Uterus (tissue), 4 donors: ENCODE results near the gene TMCO4. TPM values are rescaled to one million over a fixed set of nuclear protein-coding genes. Genes with fewer than 3 reads are reported as not detected.

Experiments used
- DNase-seq, 2 donors: peaks; one replicate each; pipeline ENCODE4 v3.0.0-alpha.2; 2019 to 2020
- H3K27ac ChIP-seq, 2 donors: fragments of 200-600 bp; sonication (generic); 1 replicate in 1 of 2; 2 replicates in 1 of 2; pipeline ENCODE4 v1.5.1; 2016 to 2018
- H3K27me3 ChIP-seq, 2 donors: fragments of 200-600 bp; sonication (generic); one replicate each; pipeline ENCODE4 v1.5.1; 2018 to 2019; ENCODE audit warnings: control low read depth in 1 of 2
- H3K36me3 ChIP-seq, 2 donors: fragments of 200-600 bp; sonication (generic); one replicate each; pipeline ENCODE4 v1.5.1; 2019; ENCODE audit warnings: control low read depth in 1 of 2
- H3K4me1 ChIP-seq, 2 donors: fragments of 200-600 bp; sonication (generic); one replicate each; pipeline ENCODE4 v1.5.1; 2018 to 2019; ENCODE audit warnings: control low read depth in 1 of 2
- H3K4me3 ChIP-seq, 2 donors: fragments of 200-600 bp; sonication (generic); 1 replicate in 1 of 2; 2 replicates in 1 of 2; pipeline ENCODE4 v1.5.1; 2018 to 2019; ENCODE audit warnings: mild to moderate bottlenecking in 1 of 2
- H3K9me3 ChIP-seq, 2 donors: fragments of 200-600 bp; sonication (generic); one replicate each; pipeline ENCODE4 v1.5.1; 2019; ENCODE audit warnings: control low read depth in 1 of 2
- POLR2A ChIP-seq, 2 donors: fragments of 450-650 bp; IDR thresholded peaks; one replicate each; pipeline ENCODE4 v1.6.1; 2016; ENCODE audit warnings: antibody characterized with exemption in 2 of 2, mild to moderate bottlenecking in 1 of 2, moderate library complexity in 1 of 2
- intact Hi-C: fragments of 100-400 bp; cut with DNase I; formaldehyde crosslinking; loops from one replicate; pipeline ENCODE4 v1.15.1; 2023; ENCODE audit warnings: low total_unique reads
- total RNA-seq, 4 donors: library from RNA; depleted of rRNA in 3 of 4; stranded (reverse); fragments of >200 nt in 3 of 4; gene quantifications; one replicate each; pipeline versions ENCODE4 v1.1.0 to v1.2.4, GENCODE V29; 2014 to 2023
- TF ChIP-seq, protein P1 (sequence below), 4 experiments: fragments of 200-600 bp in 2 of 4; fragments of 450-650 bp in 2 of 4; sonication (generic) in 2 of 4; IDR thresholded peaks; one replicate each; pipeline ENCODE4 v1.5.1; 2016 to 2019; ENCODE audit warnings: antibody characterized with exemption in 4 of 4, mild to moderate bottlenecking in 2 of 4, moderate library complexity in 1 of 4
- donor health status: DM: yes; HTN: yes; CAD: no.

The TMCO4 gene
- total RNA-seq, 4 donors from 2014 or later: 11.8 to 41.2 (median 21.8) TPM

DNA sequence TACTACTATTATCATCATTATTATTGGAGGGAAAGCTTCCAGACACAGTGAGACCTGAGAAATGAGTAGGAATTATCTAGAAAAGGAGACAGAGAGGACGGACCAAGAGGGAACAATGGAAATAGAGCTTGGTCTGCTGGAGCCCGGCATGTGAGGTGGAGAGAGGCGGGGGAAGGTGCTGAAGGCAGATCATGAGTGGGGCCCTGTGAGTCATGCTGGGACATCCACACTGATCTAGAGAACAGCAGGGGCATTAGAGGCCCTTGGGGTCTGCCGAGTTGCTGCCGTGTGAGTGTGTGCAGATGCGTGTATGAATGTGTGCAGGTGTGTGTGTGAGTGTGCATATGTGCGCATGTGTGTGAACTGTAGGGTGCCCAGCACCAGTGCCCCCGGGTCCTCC lies 65.7 kb downstream of the TMCO4 start:
- intact Hi-C loops: no loop called here
- H3K9me3 ChIP-seq: no peaks in the 10 kb centered on the region
- TF ChIP-seq, protein P1, sequence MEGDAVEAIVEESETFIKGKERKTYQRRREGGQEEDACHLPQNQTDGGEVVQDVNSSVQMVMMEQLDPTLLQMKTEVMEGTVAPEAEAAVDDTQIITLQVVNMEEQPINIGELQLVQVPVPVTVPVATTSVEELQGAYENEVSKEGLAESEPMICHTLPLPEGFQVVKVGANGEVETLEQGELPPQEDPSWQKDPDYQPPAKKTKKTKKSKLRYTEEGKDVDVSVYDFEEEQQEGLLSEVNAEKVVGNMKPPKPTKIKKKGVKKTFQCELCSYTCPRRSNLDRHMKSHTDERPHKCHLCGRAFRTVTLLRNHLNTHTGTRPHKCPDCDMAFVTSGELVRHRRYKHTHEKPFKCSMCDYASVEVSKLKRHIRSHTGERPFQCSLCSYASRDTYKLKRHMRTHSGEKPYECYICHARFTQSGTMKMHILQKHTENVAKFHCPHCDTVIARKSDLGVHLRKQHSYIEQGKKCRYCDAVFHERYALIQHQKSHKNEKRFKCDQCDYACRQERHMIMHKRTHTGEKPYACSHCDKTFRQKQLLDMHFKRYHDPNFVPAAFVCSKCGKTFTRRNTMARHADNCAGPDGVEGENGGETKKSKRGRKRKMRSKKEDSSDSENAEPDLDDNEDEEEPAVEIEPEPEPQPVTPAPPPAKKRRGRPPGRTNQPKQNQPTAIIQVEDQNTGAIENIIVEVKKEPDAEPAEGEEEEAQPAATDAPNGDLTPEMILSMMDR (IDR thresholded peaks at IDR 0.05): no peak
- no peak for TF ChIP-seq POLR2A (IDR thresholded peaks at IDR 0.05)
- no peak overlapping the region for H3K4me3 ChIP-seq
- H3K36me3 ChIP-seq: no peaks in the 10 kb centered on the region
- H3K27ac ChIP-seq: no peak overlapping the region
- peaks cover 0 to 12% of the 10 kb centered on the region in 2 donors for H3K4me1 ChIP-seq
- DNase-seq: no peak
- H3K27me3 ChIP-seq: no peaks in the 10 kb centered on the region

DNA sequence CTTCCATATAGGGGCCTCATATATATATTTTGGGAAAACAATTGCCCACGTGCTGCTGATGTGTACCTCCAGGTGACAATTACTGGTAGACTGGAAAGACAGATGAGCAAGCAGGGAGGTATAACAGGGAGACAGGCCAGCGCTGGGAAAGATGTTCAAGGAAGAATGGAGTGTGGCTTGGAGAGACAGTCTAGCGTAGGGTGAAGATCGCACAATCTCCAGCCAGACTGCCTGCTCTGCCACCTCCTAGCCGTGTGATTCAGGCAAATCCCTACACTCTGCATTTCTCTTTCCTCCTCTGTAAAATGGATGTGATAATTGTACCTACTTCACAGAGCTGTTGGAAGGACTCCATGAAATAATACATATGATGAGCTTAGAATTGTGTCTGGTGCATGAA lies 66.1 kb downstream of the TMCO4 start:
- intact Hi-C loops: no loop called here
- H3K9me3 ChIP-seq: no peaks in the 10 kb centered on the region
- no peak overlapping the region for H3K4me3 ChIP-seq
- no peaks in the 10 kb centered on the region for H3K27me3 ChIP-seq
- H3K27ac ChIP-seq: no peak overlapping the region
- no peak for DNase-seq
- peaks cover 0 to 12% of the 10 kb centered on the region in 2 donors for H3K4me1 ChIP-seq
- no peak for TF ChIP-seq POLR2A (IDR thresholded peaks at IDR 0.05)
- TF ChIP-seq, protein P1 (IDR thresholded peaks at IDR 0.05): no peak
- H3K36me3 ChIP-seq: no peaks in the 10 kb centered on the region

DNA sequence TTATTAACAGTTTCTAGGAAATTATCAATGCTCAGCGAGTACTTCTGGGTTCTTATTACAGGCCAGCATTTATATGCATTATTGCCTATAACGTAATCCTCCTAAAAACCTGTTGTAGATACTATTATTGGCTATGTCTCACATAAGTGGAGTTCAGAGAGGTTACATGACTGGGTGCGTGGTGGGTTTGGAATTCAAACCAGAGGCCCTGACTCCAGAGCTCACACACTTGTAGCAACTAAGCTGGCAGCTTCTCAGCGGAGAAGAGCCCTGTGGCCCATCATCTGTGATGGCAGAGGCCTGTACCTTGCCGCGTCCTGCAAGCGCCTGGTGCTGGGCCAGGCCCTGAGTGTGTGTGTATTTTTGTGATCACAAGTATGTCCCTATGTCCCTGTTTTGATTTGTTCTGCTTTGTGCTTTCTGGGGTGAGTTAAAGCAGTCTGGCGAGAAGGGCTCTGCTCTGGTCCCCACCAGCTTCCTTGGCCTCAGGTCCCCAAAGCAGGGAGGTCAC lies 68.3 kb downstream of the TMCO4 start:
- H3K9me3 ChIP-seq: no peaks in the 10 kb centered on the region
- H3K4me3 ChIP-seq: no peak overlapping the region
- no peaks in the 10 kb centered on the region for H3K36me3 ChIP-seq
- TF ChIP-seq, protein P1 (IDR thresholded peaks at IDR 0.05): no peak
- no peak for TF ChIP-seq POLR2A (IDR thresholded peaks at IDR 0.05)
- H3K27me3 ChIP-seq: no peaks in the 10 kb centered on the region
- H3K4me1 ChIP-seq: peaks cover 0 to 12% of the 10 kb centered on the region in 2 donors
- intact Hi-C loops: no loop called here
- H3K27ac ChIP-seq: no peak overlapping the region
- no peak for DNase-seq

DNA sequence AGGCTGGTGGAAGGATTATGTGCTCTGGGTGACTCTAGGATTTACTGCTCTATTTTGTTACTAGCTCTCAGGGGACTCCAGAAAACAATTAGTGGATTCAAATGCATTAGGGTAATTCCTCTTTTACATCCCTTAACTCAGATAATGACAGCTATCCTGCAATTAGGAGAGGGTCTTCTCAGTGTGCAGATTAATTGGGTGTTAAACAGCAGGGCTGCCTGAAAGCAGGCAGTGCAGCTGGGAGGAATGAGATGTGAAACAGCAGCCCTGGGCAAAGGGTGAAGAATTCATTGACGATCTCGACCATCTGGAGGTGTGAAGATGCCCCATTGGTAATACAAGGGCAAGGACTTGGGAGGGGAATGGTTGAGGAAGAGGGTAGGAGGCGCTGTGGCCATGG lies 68.9 kb downstream of the TMCO4 start:
- TF ChIP-seq, protein P1 (IDR thresholded peaks at IDR 0.05): no peak
- no peak for TF ChIP-seq POLR2A (IDR thresholded peaks at IDR 0.05)
- H3K27ac ChIP-seq: no peak overlapping the region
- H3K36me3 ChIP-seq: no peaks in the 10 kb centered on the region
- no peak overlapping the region for H3K4me3 ChIP-seq
- intact Hi-C loops: no loop called here
- H3K9me3 ChIP-seq: no peaks in the 10 kb centered on the region
- no peak for DNase-seq
- H3K4me1 ChIP-seq: peaks cover 0 to 12% of the 10 kb centered on the region in 2 donors
- H3K27me3 ChIP-seq: no peaks in the 10 kb centered on the region

DNA sequence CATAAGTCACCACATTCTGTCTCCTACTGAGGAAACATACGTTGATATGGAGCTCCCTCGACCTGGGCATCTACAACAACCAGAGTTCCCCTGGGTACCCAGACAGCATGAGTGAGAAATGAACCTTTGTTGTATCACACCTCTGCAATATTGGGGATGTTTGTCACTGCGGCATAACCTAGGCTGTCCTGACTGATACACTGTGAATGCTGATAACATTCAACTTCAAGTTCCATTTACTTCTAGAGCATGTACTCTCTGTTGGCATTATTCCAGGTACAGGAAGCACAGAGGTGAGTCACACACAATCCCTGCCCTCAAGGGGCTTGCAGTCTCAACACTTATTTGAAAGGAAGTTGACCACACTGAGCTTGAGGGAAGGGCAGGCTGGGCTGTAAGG lies 69.5 kb downstream of the TMCO4 start:
- H3K4me1 ChIP-seq: peaks cover 0 to 10% of the 10 kb centered on the region in 2 donors
- TF ChIP-seq POLR2A (IDR thresholded peaks at IDR 0.05): no peak
- TF ChIP-seq, protein P1 (IDR thresholded peaks at IDR 0.05): no peak
- DNase-seq: no peak
- no peaks in the 10 kb centered on the region for H3K9me3 ChIP-seq
- H3K4me3 ChIP-seq: no peak overlapping the region
- no peaks in the 10 kb centered on the region for H3K27me3 ChIP-seq
- intact Hi-C loops: no loop called here
- H3K27ac ChIP-seq: no peak overlapping the region
- H3K36me3 ChIP-seq: no peaks in the 10 kb centered on the region
